Heart left ventricle (tissue), 13 donors: ENCODE data around the gene IQGAP2.

Source experiments
- CTCF ChIP-seq, 12 donors: fragments of 200-600 bp; sonication (generic) in 4 of 12; IDR thresholded peaks; one replicate each; pipeline versions ENCODE4 v1.5.0 to v1.8.0; 2018 to 2022; ENCODE audit warnings: antibody characterized with exemption in 12 of 12, mild to moderate bottlenecking in 5 of 12
- POLR2A ChIP-seq, 2 donors: fragments of 450-650 bp; IDR thresholded peaks; one replicate each; pipeline ENCODE4 v1.6.1; 2017; ENCODE audit warnings: antibody characterized with exemption in 2 of 2, mild to moderate bottlenecking in 2 of 2, moderate library complexity in 2 of 2
- donor health status: ischemic (EF 13 %, LVEDD 7.1; RV severe dilation, severe dysfunction).
- donor health status: DM: no; HTN: yes; CAD: no.
- donor health status: DM: no; HTN: no; CAD: no.
- donor health status: ischemic (EF 25% LVEDD 6.9; RV normal size, moderate dysfunction).
- donor health status: ischemic (EF 25% LVEDD 5.7; RV mildly dilated, moderate dysfunction).
- donor health status: ischemic (EF 35%, LVEDD 5.7; RV mildly dilated, moderate dysfunction).
- donor health status: nonischemic (EF 11% LVEDD 7.7; RV severe dilation, severe dysfunction).
- donor health status: DM: yes; HTN: yes; CAD: no.
- donor health status: PGD.
- donor health status: ischemic (EF 29% LVEDD 5.4; RV normal size, mild dysfunction).
- donor health status: nonischemic (EF 23%, LVEDD 6.1; RV moderate dilation, normal function).

- TF ChIP-seq CTCF (IDR thresholded peaks at IDR 0.05) (no peak), POLR2A (IDR thresholded peaks at IDR 0.05) (no peak)
Observed at GRCh38 chr5:76691467-76692273, 288.6 kb downstream of the IQGAP2 start.
